Liver (tissue), 9 donors: ENCODE measurements around the gene ZAP70. TPM values are rescaled to one million over a fixed set of nuclear protein-coding genes. Genes with fewer than 3 reads are reported as not detected.

Experiments used
- DNase-seq: peaks from one replicate; pipeline ENCODE4 v3.0.0-alpha.2; 2017; ENCODE audit warnings: low spot score
- H3K27ac ChIP-seq, 2 donors: one replicate each; pipeline ENCODE4 v1.7.0; 2013; ENCODE audit warnings: inconsistent platforms in 2 of 2, low read length in 2 of 2, control low read depth in 1 of 2, low read depth in 1 of 2, mild to moderate bottlenecking in 1 of 2
- H3K27me3 ChIP-seq, 4 donors: one replicate each; pipeline versions ENCODE4 v1.6.1 to v1.7.0; 2013; ENCODE audit warnings: low read length in 3 of 4, inconsistent platforms in 1 of 4, mild to moderate bottlenecking in 1 of 4, moderate library complexity in 1 of 4; ENCODE audit not compliant: control insufficient read depth in 4 of 4, insufficient read depth in 4 of 4
- H3K36me3 ChIP-seq, 4 donors: one replicate each; pipeline versions ENCODE4 v1.6.1 to v1.7.0; 2013; ENCODE audit warnings: low read length in 3 of 4, mild to moderate bottlenecking in 3 of 4, low read depth in 1 of 4, moderate library complexity in 1 of 4; ENCODE audit not compliant: control insufficient read depth in 4 of 4, insufficient read depth in 3 of 4
- H3K4me1 ChIP-seq, 4 donors: one replicate each; pipeline versions ENCODE4 v1.6.1 to v1.7.0; 2013; ENCODE audit warnings: low read length in 3 of 4, mild to moderate bottlenecking in 3 of 4, moderate library complexity in 1 of 4; ENCODE audit not compliant: control insufficient read depth in 4 of 4, insufficient read depth in 4 of 4
- H3K4me3 ChIP-seq, 3 donors: one replicate each; pipeline versions ENCODE4 v1.6.1 to v1.7.0; 2013; ENCODE audit warnings: low read length in 3 of 3, control low read depth in 1 of 3, low read depth in 1 of 3, mild to moderate bottlenecking in 1 of 3
- H3K9ac ChIP-seq, 2 donors: one replicate each; pipeline ENCODE4 v1.7.0; 2013; ENCODE audit warnings: low read length in 2 of 2, mild to moderate bottlenecking in 2 of 2, moderate library complexity in 2 of 2, control low read depth in 1 of 2, low read depth in 1 of 2
- H3K9me3 ChIP-seq, 4 donors: one replicate each; pipeline versions ENCODE4 v1.6.1 to v1.7.0; 2013; ENCODE audit warnings: low read length in 3 of 4; ENCODE audit not compliant: control insufficient read depth in 4 of 4
- EGR1 ChIP-seq, 2 donors: IDR thresholded peaks; 2 replicates each; pipeline ENCODE4 v1.6.1; 2016 to 2018; ENCODE audit warnings: antibody characterized with exemption in 2 of 2, low read depth in 2 of 2
- FOXA1 ChIP-seq: IDR thresholded peaks from 2 replicates; pipeline ENCODE4 v1.6.1; 2016; ENCODE audit warnings: antibody characterized with exemption
- FOXA2 ChIP-seq: IDR thresholded peaks from 2 replicates; pipeline ENCODE4 v1.6.1; 2016; ENCODE audit warnings: antibody characterized with exemption
- GABPA ChIP-seq, 2 donors: IDR thresholded peaks in 1 of 2; conservative IDR thresholded peaks in 1 of 2; 2 replicates each; pipeline ENCODE4 v1.6.1; 2016; ENCODE audit warnings: antibody characterized with exemption in 2 of 2, mild to moderate bottlenecking in 1 of 2, moderate library complexity in 1 of 2
- HNF4A ChIP-seq, 2 donors: conservative IDR thresholded peaks; 2 replicates each; pipeline ENCODE4 v1.6.1; 2016; ENCODE audit warnings: antibody characterized with exemption in 2 of 2, mild to moderate bottlenecking in 2 of 2
- HNF4G ChIP-seq: IDR thresholded peaks from 2 replicates; pipeline ENCODE4 v1.6.1; 2016; ENCODE audit warnings: antibody characterized with exemption
- JUND ChIP-seq, 2 donors: IDR thresholded peaks; 2 replicates each; pipeline ENCODE4 v1.6.1; 2016; ENCODE audit warnings: antibody characterized with exemption in 2 of 2
- NR2F2 ChIP-seq: IDR thresholded peaks from 2 replicates; pipeline ENCODE4 v1.6.1; 2016; ENCODE audit warnings: antibody characterized with exemption
- RAD21 ChIP-seq, 2 donors: IDR thresholded peaks; 2 replicates each; pipeline ENCODE4 v1.6.1; 2016; ENCODE audit warnings: antibody characterized with exemption in 2 of 2, mild to moderate bottlenecking in 2 of 2
- RXRA ChIP-seq, 2 donors: IDR thresholded peaks; 2 replicates each; pipeline ENCODE4 v1.6.1; 2017 to 2018; ENCODE audit warnings: antibody characterized with exemption in 2 of 2, mild to moderate bottlenecking in 1 of 2
- SP1 ChIP-seq: IDR thresholded peaks from 2 replicates; pipeline ENCODE4 v1.6.1; 2018; ENCODE audit warnings: antibody characterized with exemption, mild to moderate bottlenecking
- TAF1 ChIP-seq: conservative IDR thresholded peaks from 2 replicates; pipeline ENCODE4 v1.6.1; 2016; ENCODE audit warnings: antibody characterized with exemption, mild to moderate bottlenecking
- YY1 ChIP-seq: IDR thresholded peaks from 2 replicates; pipeline ENCODE4 v1.6.1; 2016; ENCODE audit warnings: antibody characterized with exemption, mild to moderate bottlenecking
- WGBS: extraction: QIAGEN DNeasy Blood & Tissue Kit; methylation state at CpG from one replicate; pipeline ENCODE4 v1.1.7; 2013; 5-methylcytosine and 5-hydroxymethylcytosine counted together
- polyA plus RNA-seq, 2 donors: library from polyadenylated mRNA; stranded (reverse) in 1 of 2; unstranded in 1 of 2; fragments of 200-250 nt in 1 of 2; fragments of >200 nt in 1 of 2; fragmentation: Nextera tagmentation in 1 of 2; extraction: Ambion mirVana in 1 of 2; gene quantifications; one replicate each; pipeline versions ENCODE4 v1.2.1 to v1.2.3, GENCODE V29; 2013 to 2015
- total RNA-seq, 2 donors: library from RNA; depleted of rRNA; stranded (reverse); fragments of >200 nt; gene quantifications; one replicate each; pipeline ENCODE4 v1.2.3, GENCODE V29; 2014
- TF ChIP-seq, protein P1 (sequence below): IDR thresholded peaks from 2 replicates; pipeline ENCODE4 v1.6.1; 2016; ENCODE audit warnings: antibody characterized with exemption
- TF ChIP-seq, protein P2 (sequence below): IDR thresholded peaks from 2 replicates; pipeline ENCODE4 v1.6.1; 2016; ENCODE audit warnings: antibody characterized with exemption, mild to moderate bottlenecking
- TF ChIP-seq, protein P3 (sequence below): IDR thresholded peaks from 2 replicates; pipeline ENCODE4 v1.6.1; 2016; ENCODE audit warnings: antibody characterized with exemption
- TF ChIP-seq, protein P4 (sequence below): IDR thresholded peaks from 2 replicates; pipeline ENCODE4 v1.6.1; 2016; ENCODE audit warnings: antibody characterized with exemption
- donor health status: healthy.
- donor health status: healthy.
- donor health status: healthy.
- donor health status: healthy.
- donor health status: healthy.

The ZAP70 gene
- total and polyA plus RNA-seq, 4 donors: 1.2 to 4.9 (median 1.4) TPM

DNA sequence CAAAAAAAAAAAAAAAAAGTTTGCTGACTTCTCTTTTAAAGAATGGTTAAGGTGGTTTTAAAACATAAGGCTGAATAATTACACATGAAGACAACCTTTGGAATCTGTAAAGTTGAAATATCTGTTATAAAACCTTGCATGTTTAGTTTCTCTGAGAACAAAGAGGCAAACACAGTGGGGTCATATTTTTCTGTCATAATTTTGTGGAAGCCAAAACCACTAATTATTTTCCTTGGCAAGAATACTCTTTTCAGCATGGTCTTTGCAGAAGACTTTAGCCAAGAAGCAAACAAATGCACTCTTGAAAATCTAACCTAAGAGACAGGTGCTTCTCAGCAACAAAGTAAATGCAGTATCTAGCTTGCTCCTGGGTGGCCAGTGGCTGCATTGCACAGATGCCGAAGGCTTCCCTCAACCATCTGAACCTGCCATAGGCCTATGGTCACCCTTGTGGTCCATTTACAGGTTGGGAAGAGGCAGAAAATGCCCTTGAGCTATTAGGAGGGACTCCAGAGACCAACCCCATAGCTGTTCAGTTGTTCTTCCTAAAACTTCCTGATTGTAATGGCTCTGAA is 44.8 kb downstream of the ZAP70 start:
- WGBS: 98% methylated on average over 1 of the region's 1 CpG
- no peak overlapping the region for H3K9ac ChIP-seq
- H3K4me1 ChIP-seq: no peaks in the 10 kb centered on the region
- no peaks in the 10 kb centered on the region for H3K9me3 ChIP-seq
- DNase-seq: no peak
- TF ChIP-seq, protein P1, sequence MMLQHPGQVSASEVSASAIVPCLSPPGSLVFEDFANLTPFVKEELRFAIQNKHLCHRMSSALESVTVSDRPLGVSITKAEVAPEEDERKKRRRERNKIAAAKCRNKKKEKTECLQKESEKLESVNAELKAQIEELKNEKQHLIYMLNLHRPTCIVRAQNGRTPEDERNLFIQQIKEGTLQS: no peak
- TF ChIP-seq RAD21 (IDR thresholded peaks at IDR 0.05) (no peak), GABPA (IDR thresholded peaks at IDR 0.05 in 1 of 2, conservative IDR thresholded peaks at IDR 0.05 in 1 of 2) (no peak), NR2F2 (no peak), TAF1 (no peak), FOXA1 (no peak), RXRA (IDR thresholded peaks at IDR 0.05) (no peak)
- TF ChIP-seq, protein P2, sequence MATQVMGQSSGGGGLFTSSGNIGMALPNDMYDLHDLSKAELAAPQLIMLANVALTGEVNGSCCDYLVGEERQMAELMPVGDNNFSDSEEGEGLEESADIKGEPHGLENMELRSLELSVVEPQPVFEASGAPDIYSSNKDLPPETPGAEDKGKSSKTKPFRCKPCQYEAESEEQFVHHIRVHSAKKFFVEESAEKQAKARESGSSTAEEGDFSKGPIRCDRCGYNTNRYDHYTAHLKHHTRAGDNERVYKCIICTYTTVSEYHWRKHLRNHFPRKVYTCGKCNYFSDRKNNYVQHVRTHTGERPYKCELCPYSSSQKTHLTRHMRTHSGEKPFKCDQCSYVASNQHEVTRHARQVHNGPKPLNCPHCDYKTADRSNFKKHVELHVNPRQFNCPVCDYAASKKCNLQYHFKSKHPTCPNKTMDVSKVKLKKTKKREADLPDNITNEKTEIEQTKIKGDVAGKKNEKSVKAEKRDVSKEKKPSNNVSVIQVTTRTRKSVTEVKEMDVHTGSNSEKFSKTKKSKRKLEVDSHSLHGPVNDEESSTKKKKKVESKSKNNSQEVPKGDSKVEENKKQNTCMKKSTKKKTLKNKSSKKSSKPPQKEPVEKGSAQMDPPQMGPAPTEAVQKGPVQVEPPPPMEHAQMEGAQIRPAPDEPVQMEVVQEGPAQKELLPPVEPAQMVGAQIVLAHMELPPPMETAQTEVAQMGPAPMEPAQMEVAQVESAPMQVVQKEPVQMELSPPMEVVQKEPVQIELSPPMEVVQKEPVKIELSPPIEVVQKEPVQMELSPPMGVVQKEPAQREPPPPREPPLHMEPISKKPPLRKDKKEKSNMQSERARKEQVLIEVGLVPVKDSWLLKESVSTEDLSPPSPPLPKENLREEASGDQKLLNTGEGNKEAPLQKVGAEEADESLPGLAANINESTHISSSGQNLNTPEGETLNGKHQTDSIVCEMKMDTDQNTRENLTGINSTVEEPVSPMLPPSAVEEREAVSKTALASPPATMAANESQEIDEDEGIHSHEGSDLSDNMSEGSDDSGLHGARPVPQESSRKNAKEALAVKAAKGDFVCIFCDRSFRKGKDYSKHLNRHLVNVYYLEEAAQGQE: no peak
- TF ChIP-seq, protein P3, sequence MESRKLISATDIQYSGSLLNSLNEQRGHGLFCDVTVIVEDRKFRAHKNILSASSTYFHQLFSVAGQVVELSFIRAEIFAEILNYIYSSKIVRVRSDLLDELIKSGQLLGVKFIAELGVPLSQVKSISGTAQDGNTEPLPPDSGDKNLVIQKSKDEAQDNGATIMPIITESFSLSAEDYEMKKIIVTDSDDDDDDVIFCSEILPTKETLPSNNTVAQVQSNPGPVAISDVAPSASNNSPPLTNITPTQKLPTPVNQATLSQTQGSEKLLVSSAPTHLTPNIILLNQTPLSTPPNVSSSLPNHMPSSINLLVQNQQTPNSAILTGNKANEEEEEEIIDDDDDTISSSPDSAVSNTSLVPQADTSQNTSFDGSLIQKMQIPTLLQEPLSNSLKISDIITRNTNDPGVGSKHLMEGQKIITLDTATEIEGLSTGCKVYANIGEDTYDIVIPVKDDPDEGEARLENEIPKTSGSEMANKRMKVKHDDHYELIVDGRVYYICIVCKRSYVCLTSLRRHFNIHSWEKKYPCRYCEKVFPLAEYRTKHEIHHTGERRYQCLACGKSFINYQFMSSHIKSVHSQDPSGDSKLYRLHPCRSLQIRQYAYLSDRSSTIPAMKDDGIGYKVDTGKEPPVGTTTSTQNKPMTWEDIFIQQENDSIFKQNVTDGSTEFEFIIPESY: no peak
- H3K27ac ChIP-seq: no peak overlapping the region
- no peak overlapping the region for H3K4me3 ChIP-seq
- H3K36me3 ChIP-seq: peaks cover 3 to 68% (median 39%) of the 10 kb centered on the region in 4 donors
- no peaks in the 10 kb centered on the region for H3K27me3 ChIP-seq

DNA sequence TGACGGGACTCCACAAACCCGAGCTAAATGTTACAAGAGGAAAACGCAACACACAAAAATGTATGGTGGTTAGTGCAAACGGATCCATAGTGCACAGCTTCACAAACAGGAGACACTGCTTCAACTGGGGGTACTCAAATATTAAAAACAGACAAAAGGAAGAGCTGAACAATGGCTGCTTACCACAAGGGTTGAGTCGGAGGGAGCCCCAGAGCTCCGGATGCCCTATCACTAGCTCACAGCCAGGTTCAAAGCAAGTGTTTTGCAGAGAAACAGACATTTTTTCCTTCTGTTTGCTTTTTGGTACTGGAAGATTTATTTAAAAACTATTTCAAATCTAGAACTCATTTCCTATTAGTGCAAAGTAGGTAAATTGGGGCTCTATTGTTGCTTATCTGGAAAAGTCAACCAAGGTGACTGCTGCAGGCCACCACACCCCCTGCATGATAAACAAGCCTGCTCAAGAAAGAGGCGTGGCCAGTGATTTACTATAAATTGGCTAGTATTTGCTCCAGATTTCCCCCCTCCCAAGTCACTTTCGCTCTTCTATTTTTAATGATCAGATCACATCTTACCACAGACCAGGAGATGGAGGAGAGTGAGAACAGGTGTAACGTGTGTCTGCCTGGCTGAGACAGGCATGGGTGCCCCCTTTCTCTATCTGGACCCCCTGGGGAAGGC is 46.5 kb downstream of the ZAP70 start:
- H3K9ac ChIP-seq: no peak overlapping the region
- no peaks in the 10 kb centered on the region for H3K4me1 ChIP-seq
- no peak for TF ChIP-seq FOXA1
- TF ChIP-seq, protein P1: no peak
- TF ChIP-seq, protein P3: no peak
- no peak for TF ChIP-seq FOXA2
- TF ChIP-seq SP1: no peak
- TF ChIP-seq RAD21 (IDR thresholded peaks at IDR 0.05): no peak
- TF ChIP-seq, protein P2: no peak
- no peak for TF ChIP-seq YY1
- TF ChIP-seq TAF1: no peak
- TF ChIP-seq, protein P4, sequence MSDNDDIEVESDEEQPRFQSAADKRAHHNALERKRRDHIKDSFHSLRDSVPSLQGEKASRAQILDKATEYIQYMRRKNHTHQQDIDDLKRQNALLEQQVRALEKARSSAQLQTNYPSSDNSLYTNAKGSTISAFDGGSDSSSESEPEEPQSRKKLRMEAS: no peak
- TF ChIP-seq HNF4G: no peak
- no peak for TF ChIP-seq RXRA (IDR thresholded peaks at IDR 0.05)
- no peak for TF ChIP-seq JUND (IDR thresholded peaks at IDR 0.05)
- no peak for TF ChIP-seq NR2F2
- no peak for TF ChIP-seq GABPA (IDR thresholded peaks at IDR 0.05 in 1 of 2, conservative IDR thresholded peaks at IDR 0.05 in 1 of 2)
- TF ChIP-seq EGR1 (IDR thresholded peaks at IDR 0.05; ENCODE audit: low read depth in 2 of 2): no peak
- no peak for TF ChIP-seq HNF4A (conservative IDR thresholded peaks at IDR 0.05)
- no peak overlapping the region for H3K4me3 ChIP-seq
- no peaks in the 10 kb centered on the region for H3K27me3 ChIP-seq
- WGBS: 94% methylated on average over 9 of the region's 9 CpGs
- no peak for DNase-seq
- no peaks in the 10 kb centered on the region for H3K9me3 ChIP-seq
- no peak overlapping the region for H3K27ac ChIP-seq
- H3K36me3 ChIP-seq: peaks cover 10 to 77% (median 43%) of the 10 kb centered on the region in 4 donors
